Vagina (tissue), 2 donors: ENCODE data around the gene UNC45A.

Experiments
- CTCF ChIP-seq, 3 experiments: fragments of 450-650 bp in 2 of 3; fragments of 200-600 bp in 1 of 3; sonication (generic) in 1 of 3; IDR thresholded peaks; one replicate each; pipeline ENCODE4 v1.5.1; 2017 to 2019; ENCODE audit warnings: antibody characterized with exemption in 3 of 3, mild to moderate bottlenecking in 2 of 3, moderate library complexity in 2 of 3
- POLR2A ChIP-seq, 2 donors: fragments of 450-650 bp; IDR thresholded peaks; one replicate each; pipeline ENCODE4 v1.6.1; 2017; ENCODE audit warnings: antibody characterized with exemption in 2 of 2, mild to moderate bottlenecking in 2 of 2, moderate library complexity in 2 of 2
- POLR2AphosphoS5 ChIP-seq, 2 donors: sonication (generic); formaldehyde crosslinking; IDR thresholded peaks; one replicate each; pipeline ENCODE4 v1.9.0; 2017; ENCODE audit warnings: antibody characterized with exemption in 2 of 2, mild to moderate bottlenecking in 2 of 2, low read depth in 1 of 2; ENCODE audit not compliant: insufficient read depth in 1 of 2

- TF ChIP-seq POLR2A (IDR thresholded peaks at IDR 0.05) (no peak), CTCF (IDR thresholded peaks at IDR 0.05) (no peak), POLR2AphosphoS5 (IDR thresholded peaks at IDR 0.05; ENCODE audit: insufficient read depth in 1 of 2, low read depth in 1 of 2) (no peak)
These were observed 4.1 kb upstream of the UNC45A start for GRCh38 chr15:90930861-90931574.
